ENCODE data around the gene PGAM4. TPM values are rescaled to one million over a fixed set of nuclear protein-coding genes. Genes with fewer than 3 reads are reported as not detected.
"Not testable (repeated sequence)": the region's sequence is repeated elsewhere in the genome, so short reads cannot be mapped to it uniquely, and the experiment has no call there.

PGAM4 gene
- total RNA-seq, 2 donors from 2014 or later: not detected

GRCh38 chrX:77922787-77923186 lies 46.7 kb downstream of the PGAM4 start:
- Histone ChIP-seq H3K27ac (no peak overlapping the region), H3K36me3 (replicated peaks in 1 of 2; ENCODE audit: insufficient read depth in 1 of 2, low read depth in 2 of 2) (no peaks in the 10 kb centered on the region), H3K27me3 (no peaks in the 10 kb centered on the region), H3K4me3 (no peak overlapping the region), H3K9me3 (no peaks in the 10 kb centered on the region), H3K4me1 (peaks cover 7% of the 10 kb centered on the region)
- TF ChIP-seq, protein P1, sequence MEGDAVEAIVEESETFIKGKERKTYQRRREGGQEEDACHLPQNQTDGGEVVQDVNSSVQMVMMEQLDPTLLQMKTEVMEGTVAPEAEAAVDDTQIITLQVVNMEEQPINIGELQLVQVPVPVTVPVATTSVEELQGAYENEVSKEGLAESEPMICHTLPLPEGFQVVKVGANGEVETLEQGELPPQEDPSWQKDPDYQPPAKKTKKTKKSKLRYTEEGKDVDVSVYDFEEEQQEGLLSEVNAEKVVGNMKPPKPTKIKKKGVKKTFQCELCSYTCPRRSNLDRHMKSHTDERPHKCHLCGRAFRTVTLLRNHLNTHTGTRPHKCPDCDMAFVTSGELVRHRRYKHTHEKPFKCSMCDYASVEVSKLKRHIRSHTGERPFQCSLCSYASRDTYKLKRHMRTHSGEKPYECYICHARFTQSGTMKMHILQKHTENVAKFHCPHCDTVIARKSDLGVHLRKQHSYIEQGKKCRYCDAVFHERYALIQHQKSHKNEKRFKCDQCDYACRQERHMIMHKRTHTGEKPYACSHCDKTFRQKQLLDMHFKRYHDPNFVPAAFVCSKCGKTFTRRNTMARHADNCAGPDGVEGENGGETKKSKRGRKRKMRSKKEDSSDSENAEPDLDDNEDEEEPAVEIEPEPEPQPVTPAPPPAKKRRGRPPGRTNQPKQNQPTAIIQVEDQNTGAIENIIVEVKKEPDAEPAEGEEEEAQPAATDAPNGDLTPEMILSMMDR (IDR thresholded peaks at IDR 0.05): no peak
- no peak for TF ChIP-seq POLR2A (IDR thresholded peaks at IDR 0.05)
- ATAC-seq (no peak), DNase-seq (no peak)
- intact Hi-C loops (cut with DNase I): no loop called here

- H3K4me3 ChIP-seq; H3K27me3 ChIP-seq; H3K9me3 ChIP-seq; DNase-seq; ATAC-seq; H3K4me1 ChIP-seq; intact Hi-C loops (cut with DNase I); H3K27ac ChIP-seq; H3K36me3 ChIP-seq (replicated peaks in 1 of 2; ENCODE audit: insufficient read depth in 1 of 2, low read depth in 2 of 2): not testable (repeated sequence)
- WGBS, 2 donors: 83 to 85% methylated on average over 5 to 6 of the region's 6 CpGs
Measured at GRCh38 chrX:77919370-77919769, 50.1 kb downstream of the PGAM4 start.

DNA sequence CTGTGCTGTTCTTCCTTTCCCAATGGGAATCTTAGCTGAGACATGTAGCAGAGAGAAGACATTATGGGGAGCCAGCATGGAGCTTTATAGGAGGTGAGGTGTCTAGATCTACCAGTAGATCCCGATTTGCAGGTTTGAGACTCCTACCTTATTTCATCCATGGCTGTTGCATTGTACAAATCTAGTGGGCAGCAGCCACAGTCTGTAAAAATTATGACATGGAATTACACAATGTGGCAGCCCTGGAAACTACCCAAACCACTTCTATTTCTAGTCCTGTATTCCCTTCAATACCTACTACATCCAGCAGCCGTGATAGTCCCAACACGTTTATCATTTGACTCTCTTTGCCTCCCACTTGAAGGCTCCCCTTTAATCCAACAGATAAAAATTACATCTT lies 50.9 kb downstream of the PGAM4 start:
- no peak for DNase-seq
- no peaks in the 10 kb centered on the region for H3K4me1 ChIP-seq
- ATAC-seq: no peak

More for the DNA sequence above, 50.9 kb downstream of the PGAM4 start:
- H3K4me3 ChIP-seq: no peak overlapping the region
- no peak overlapping the region for H3K27ac ChIP-seq
- TF ChIP-seq POLR2A (IDR thresholded peaks at IDR 0.05): no peak
- TF ChIP-seq, protein P1 (IDR thresholded peaks at IDR 0.05): no peak
- intact Hi-C loops (cut with DNase I): no loop called here
- 23 to 45% methylated on average over 2 to 3 of the region's 3 CpGs for WGBS, 2 donors
- no peaks in the 10 kb centered on the region for H3K36me3 ChIP-seq (replicated peaks in 1 of 2; ENCODE audit: insufficient read depth in 1 of 2, low read depth in 2 of 2)
- no peaks in the 10 kb centered on the region for H3K9me3 ChIP-seq
- H3K27me3 ChIP-seq: no peaks in the 10 kb centered on the region

Other genes starting within 250 kb of the PGAM4 start
- gene ATRX, start 183.4 kb downstream of the PGAM4 start, total RNA-seq: 10 to 100 TPM; 73.4 to 74.5 TPM
- gene MAGT1, start 74.2 kb downstream of the PGAM4 start, total RNA-seq: 10 to 100 TPM; 31.1 to 33.0 TPM
- 100 to 1,000 TPM; 150 to 190 TPM for gene COX7B, start 70.2 kb downstream of the PGAM4 start, total RNA-seq
- 1 to 10 TPM; 7.3 to 9.9 TPM for gene ATP7A, start 58.9 kb downstream of the PGAM4 start, total RNA-seq
- 10 to 100 TPM; 46.7 to 79.4 TPM for gene PGK1, start 134.6 kb upstream of the PGAM4 start, total RNA-seq
- 10 to 100 TPM; 11.7 to 21.4 TPM for gene TAF9B, start 170.0 kb upstream of the PGAM4 start, total RNA-seq